ENCODE measurements around the gene GDF10.

GDF10 gene

DNA sequence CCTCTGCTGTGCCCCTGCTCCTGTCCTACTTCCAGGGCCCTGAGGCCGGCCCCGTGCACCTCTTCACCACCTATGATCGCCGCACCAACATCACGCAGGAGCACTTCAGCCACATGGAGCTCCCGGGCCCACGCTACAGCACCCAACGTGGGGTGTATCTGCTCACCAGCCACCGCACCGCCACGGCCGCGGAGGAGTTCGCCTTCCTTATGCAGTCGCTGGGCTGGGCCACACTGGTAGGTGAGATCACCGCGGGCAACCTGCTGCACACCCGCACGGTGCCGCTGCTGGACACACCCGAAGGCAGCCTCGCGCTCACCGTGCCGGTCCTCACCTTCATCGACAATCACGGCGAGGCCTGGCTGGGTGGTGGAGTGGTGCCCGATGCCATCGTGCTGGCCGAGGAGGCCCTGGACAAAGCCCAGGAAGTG lies 50.0 kb downstream of the GDF10 start:
- Histone ChIP-seq H3K27me3 (replicated peaks; ENCODE audit: insufficient read depth, low read length) (peaks cover 57% of the 10 kb centered on the region), H2AFZ (ENCODE audit: low read length) (no peak overlapping the region), H3K4me1 (ENCODE audit: low read length) (no peaks in the 10 kb centered on the region), H3K79me2 (ENCODE audit: low read length) (no peaks in the 10 kb centered on the region), H3F3A (ENCODE audit: insufficient read depth, low read length) (no peaks in the 10 kb centered on the region), H3K9ac (ENCODE audit: low read length) (no peak overlapping the region), H3K9me2 (replicated peaks; ENCODE audit: insufficient read depth, low read length) (no peaks in the 10 kb centered on the region), H3K36me3 (replicated peaks; ENCODE audit: insufficient read depth, low read length) (no peaks in the 10 kb centered on the region), H3K9me3 (replicated peaks; ENCODE audit: insufficient read depth, low read length) (no peaks in the 10 kb centered on the region), H4K20me1 (ENCODE audit: insufficient read depth, low read length) (no peaks in the 10 kb centered on the region), H3K4me2 (ENCODE audit: low read depth, low read length) (no peak overlapping the region), H3K4me3 (ENCODE audit: low read length) (no peak overlapping the region), H3K27ac (ENCODE audit: low read length) (no peak overlapping the region)
- no peak for TF ChIP-seq EZH2phosphoT487 (IDR thresholded peaks at IDR 0.05; ENCODE audit: low read length)
- TF ChIP-seq EZH2 (optimal IDR thresholded peaks at IDR 0.05; ENCODE audit: low read depth, low read length): no peak
- TF ChIP-seq, protein P1, sequence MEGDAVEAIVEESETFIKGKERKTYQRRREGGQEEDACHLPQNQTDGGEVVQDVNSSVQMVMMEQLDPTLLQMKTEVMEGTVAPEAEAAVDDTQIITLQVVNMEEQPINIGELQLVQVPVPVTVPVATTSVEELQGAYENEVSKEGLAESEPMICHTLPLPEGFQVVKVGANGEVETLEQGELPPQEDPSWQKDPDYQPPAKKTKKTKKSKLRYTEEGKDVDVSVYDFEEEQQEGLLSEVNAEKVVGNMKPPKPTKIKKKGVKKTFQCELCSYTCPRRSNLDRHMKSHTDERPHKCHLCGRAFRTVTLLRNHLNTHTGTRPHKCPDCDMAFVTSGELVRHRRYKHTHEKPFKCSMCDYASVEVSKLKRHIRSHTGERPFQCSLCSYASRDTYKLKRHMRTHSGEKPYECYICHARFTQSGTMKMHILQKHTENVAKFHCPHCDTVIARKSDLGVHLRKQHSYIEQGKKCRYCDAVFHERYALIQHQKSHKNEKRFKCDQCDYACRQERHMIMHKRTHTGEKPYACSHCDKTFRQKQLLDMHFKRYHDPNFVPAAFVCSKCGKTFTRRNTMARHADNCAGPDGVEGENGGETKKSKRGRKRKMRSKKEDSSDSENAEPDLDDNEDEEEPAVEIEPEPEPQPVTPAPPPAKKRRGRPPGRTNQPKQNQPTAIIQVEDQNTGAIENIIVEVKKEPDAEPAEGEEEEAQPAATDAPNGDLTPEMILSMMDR (IDR thresholded peaks at IDR 0.05; ENCODE audit: low read length): no peak
- DNase-seq: no peak

DNA sequence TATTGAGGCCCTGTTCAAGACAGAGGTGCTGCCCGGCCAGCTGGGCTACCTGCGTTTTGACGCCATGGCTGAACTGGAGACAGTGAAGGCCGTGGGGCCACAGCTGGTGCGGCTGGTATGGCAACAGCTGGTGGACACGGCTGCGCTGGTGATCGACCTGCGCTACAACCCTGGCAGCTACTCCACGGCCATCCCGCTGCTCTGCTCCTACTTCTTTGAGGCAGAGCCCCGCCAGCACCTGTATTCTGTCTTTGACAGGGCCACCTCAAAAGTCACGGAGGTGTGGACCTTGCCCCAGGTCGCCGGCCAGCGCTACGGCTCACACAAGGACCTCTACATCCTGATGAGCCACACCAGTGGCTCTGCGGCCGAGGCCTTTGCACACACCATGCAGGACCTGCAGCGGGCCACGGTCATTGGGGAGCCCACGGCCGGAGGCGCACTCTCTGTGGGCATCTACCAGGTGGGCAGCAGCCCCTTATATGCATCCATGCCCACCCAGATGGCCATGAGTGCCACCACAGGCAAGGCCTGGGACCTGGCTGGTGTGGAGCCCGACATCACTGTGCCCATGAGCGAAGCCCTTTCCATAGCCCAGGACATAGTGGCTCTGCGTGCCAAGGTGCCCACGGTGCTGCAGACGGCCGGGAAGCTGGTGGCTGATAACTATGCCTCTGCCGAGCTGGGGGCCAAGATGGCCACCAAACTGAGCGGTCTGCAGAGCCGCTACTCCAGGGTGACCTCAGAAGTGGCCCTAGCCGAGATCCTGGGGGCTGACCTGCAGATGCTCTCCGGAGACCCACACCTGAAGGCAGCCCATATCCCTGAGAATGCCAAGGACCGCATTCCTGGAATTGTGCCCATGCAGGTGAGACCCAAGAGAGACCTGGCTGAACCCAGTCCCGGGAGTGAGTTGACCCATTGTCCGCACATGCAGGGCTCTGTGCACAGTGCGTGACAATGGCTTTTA lies 51.0 kb downstream of the GDF10 start:
- H3K9me3 ChIP-seq (replicated peaks; ENCODE audit: insufficient read depth, low read length): no peaks in the 10 kb centered on the region
- no peak overlapping the region for H3K4me3 ChIP-seq (ENCODE audit: low read length)
- no peaks in the 10 kb centered on the region for H3K36me3 ChIP-seq (replicated peaks; ENCODE audit: insufficient read depth, low read length)
- TF ChIP-seq, protein P1 (IDR thresholded peaks at IDR 0.05; ENCODE audit: low read length): no peak
- TF ChIP-seq EZH2phosphoT487 (IDR thresholded peaks at IDR 0.05; ENCODE audit: low read length) (no peak), EZH2 (optimal IDR thresholded peaks at IDR 0.05; ENCODE audit: low read depth, low read length) (no peak)
- peaks cover 51% of the 10 kb centered on the region for H3K27me3 ChIP-seq (replicated peaks; ENCODE audit: insufficient read depth, low read length)
- H2AFZ ChIP-seq (ENCODE audit: low read length): no peak overlapping the region
- H4K20me1 ChIP-seq (ENCODE audit: insufficient read depth, low read length): no peaks in the 10 kb centered on the region
- no peaks in the 10 kb centered on the region for H3K9me2 ChIP-seq (replicated peaks; ENCODE audit: insufficient read depth, low read length)
- no peaks in the 10 kb centered on the region for H3K4me1 ChIP-seq (ENCODE audit: low read length)
- H3F3A ChIP-seq (ENCODE audit: insufficient read depth, low read length): no peaks in the 10 kb centered on the region
- H3K79me2 ChIP-seq (ENCODE audit: low read length): no peaks in the 10 kb centered on the region
- no peak for DNase-seq
- no peak overlapping the region for H3K9ac ChIP-seq (ENCODE audit: low read length)
- no peak overlapping the region for H3K4me2 ChIP-seq (ENCODE audit: low read depth, low read length)
- no peak overlapping the region for H3K27ac ChIP-seq (ENCODE audit: low read length)

DNA sequence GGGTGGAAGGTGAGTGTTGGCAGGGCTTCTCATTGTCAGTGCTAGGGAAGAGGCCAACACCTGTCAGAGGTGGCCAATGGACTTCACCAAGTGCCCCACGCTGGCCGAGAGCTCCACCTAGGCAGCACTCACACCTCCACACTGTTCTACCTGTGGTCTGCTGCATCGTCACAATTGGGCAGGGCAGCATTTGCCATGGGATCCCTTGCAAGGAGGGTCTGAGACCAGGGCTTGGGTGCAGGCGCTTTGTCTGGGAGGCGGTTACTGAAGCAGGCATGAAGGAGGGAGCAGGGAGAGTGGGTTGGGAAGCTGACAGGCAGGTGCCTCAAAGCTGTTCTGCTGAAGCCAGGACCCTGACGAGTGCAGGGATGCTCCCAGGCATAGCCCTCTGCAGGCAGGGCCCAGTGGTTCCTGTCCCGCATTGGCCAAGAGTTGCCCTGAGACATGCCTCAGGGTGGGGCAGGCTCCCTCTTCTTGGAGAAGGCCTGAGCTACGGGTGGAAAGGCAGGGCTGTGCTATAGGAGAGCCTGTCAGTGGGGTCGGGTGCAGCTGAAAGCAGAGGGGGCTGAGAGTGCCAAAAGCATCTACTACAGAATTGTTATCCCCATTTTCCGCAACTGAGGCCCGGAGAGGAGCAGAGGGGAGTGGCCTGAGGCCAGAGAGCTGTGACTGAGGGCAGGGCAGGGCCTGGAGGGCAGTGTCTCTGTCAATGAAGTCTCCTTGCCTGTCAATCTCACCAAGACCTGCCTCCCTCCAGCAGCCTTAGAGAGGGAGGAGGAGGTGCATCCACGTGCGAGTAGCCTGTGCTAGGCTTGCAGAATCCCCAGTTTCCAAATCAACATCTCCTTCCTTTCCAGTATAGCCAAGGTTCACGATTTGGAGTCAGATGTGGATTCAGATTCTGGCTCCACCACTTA lies 52.2 kb downstream of the GDF10 start:
- H3K27ac ChIP-seq (ENCODE audit: low read length): no peak overlapping the region
- H3K79me2 ChIP-seq (ENCODE audit: low read length): no peaks in the 10 kb centered on the region
- no peaks in the 10 kb centered on the region for H3K9me3 ChIP-seq (replicated peaks; ENCODE audit: insufficient read depth, low read length)
- no peaks in the 10 kb centered on the region for H3K4me1 ChIP-seq (ENCODE audit: low read length)
- TF ChIP-seq EZH2phosphoT487 (IDR thresholded peaks at IDR 0.05; ENCODE audit: low read length) (no peak), EZH2 (optimal IDR thresholded peaks at IDR 0.05; ENCODE audit: low read depth, low read length) (no peak)
- TF ChIP-seq, protein P1 (IDR thresholded peaks at IDR 0.05; ENCODE audit: low read length): no peak
- H4K20me1 ChIP-seq (ENCODE audit: insufficient read depth, low read length): no peaks in the 10 kb centered on the region
- no peak overlapping the region for H3K4me3 ChIP-seq (ENCODE audit: low read length)
- H3F3A ChIP-seq (ENCODE audit: insufficient read depth, low read length): no peaks in the 10 kb centered on the region
- no peaks in the 10 kb centered on the region for H3K36me3 ChIP-seq (replicated peaks; ENCODE audit: insufficient read depth, low read length)
- H2AFZ ChIP-seq (ENCODE audit: low read length): no peak overlapping the region
- H3K27me3 ChIP-seq (replicated peaks; ENCODE audit: insufficient read depth, low read length): peaks cover 47% of the 10 kb centered on the region
- no peak overlapping the region for H3K9ac ChIP-seq (ENCODE audit: low read length)
- no peak for DNase-seq
- no peaks in the 10 kb centered on the region for H3K9me2 ChIP-seq (replicated peaks; ENCODE audit: insufficient read depth, low read length)
- no peak overlapping the region for H3K4me2 ChIP-seq (ENCODE audit: low read depth, low read length)
